GM06990 (cell line): ENCODE results near the gene C11orf54.
A peak's percentile ranks its signal among the peaks of the same experiment; 100 is the strongest.

Source experiments
- DNase-seq: peaks from one replicate; pipeline ENCODE4 v3.0.0-alpha.2; 2011; ENCODE audit not compliant: insufficient read length; ENCODE audit errors: extremely low read depth
- H3K27me3 ChIP-seq: replicated peaks from 2 replicates; pipeline ENCODE4 v1.6.0; 2011; ENCODE audit warnings: low read length; ENCODE audit not compliant: control insufficient read depth, insufficient read depth
- H3K36me3 ChIP-seq: 2 replicates; pipeline ENCODE4 v1.5.1; 2011; ENCODE audit warnings: low read length; ENCODE audit not compliant: control insufficient read depth, insufficient read depth
- H3K4me3 ChIP-seq: replicated peaks from 2 replicates; pipeline ENCODE4 v1.5.1; 2011; ENCODE audit warnings: low read depth, mild to moderate bottlenecking, control low read depth, low read length
- CTCF ChIP-seq: IDR thresholded peaks from 2 replicates; pipeline ENCODE4 v1.5.1; 2011; ENCODE audit warnings: low read length, control low read depth, mild to moderate bottlenecking, inconsistent platforms; ENCODE audit not compliant: insufficient read depth, poor library complexity, severe bottlenecking

C11orf54 gene

GRCh38 chr11:93741094-93741881 is at the start of gene C11orf54, which contains the start of gene TAF1D:
Gene C11orf54 (plus strand): TSS chr11:93741672. CDS start chr11:93747394, 5,722 bp downstream.
Gene TAF1D (minus strand): TSS chr11:93741495. CDS start chr11:93739304, 2,191 bp downstream.
- peak within 1 kb of the TSS; percentile 99 for H3K4me3 ChIP-seq
- no peak for TF ChIP-seq CTCF
- H3K36me3 ChIP-seq: peaks cover 6% of the 10 kb centered on the region
- H3K27me3 ChIP-seq: no peaks in the 10 kb centered on the region
- peak; percentile 97 for DNase-seq

- DNase-seq: no peak
- Histone ChIP-seq H3K36me3 (peaks cover 17% of the 10 kb centered on the region), H3K27me3 (no peaks in the 10 kb centered on the region), H3K4me3 (no peak overlapping the region)
- TF ChIP-seq CTCF: no peak
Observed at GRCh38 chr11:93694109-93694508, 47.4 kb upstream of the C11orf54 start.

- no peak for DNase-seq
- Histone ChIP-seq H3K27me3 (no peaks in the 10 kb centered on the region), H3K4me3 (no peak overlapping the region), H3K36me3 (peaks cover 18% of the 10 kb centered on the region)
- no peak for TF ChIP-seq CTCF
Observed at GRCh38 chr11:93694557-93694956, 46.9 kb upstream of the C11orf54 start.

- Histone ChIP-seq H3K36me3 (peaks cover 12% of the 10 kb centered on the region), H3K4me3 (no peak overlapping the region), H3K27me3 (no peaks in the 10 kb centered on the region)
- no peak for TF ChIP-seq CTCF
- DNase-seq: no peak
Observed at GRCh38 chr11:93697611-93698010, 43.9 kb upstream of the C11orf54 start.

GRCh38 chr11:93700830-93701229 is 40.6 kb upstream of the C11orf54 start:
- no peak for TF ChIP-seq CTCF
- DNase-seq: no peak
- Histone ChIP-seq H3K27me3 (no peaks in the 10 kb centered on the region), H3K36me3 (peaks cover 12% of the 10 kb centered on the region), H3K4me3 (no peak overlapping the region)

- no peak for TF ChIP-seq CTCF
- no peak for DNase-seq
- peaks cover 3% of the 10 kb centered on the region for H3K36me3 ChIP-seq
- no peak overlapping the region for H3K4me3 ChIP-seq
- no peaks in the 10 kb centered on the region for H3K27me3 ChIP-seq
Observed at GRCh38 chr11:93704237-93704636, 37.2 kb upstream of the C11orf54 start.
